Eye (tissue), 1 donor: ENCODE data around the gene CSNK1G3.
"Not testable (repeated sequence)": the region's sequence is repeated elsewhere in the genome, so short reads cannot be mapped to it uniquely, and the experiment has no call there.

ENCODE experiments used
- DNase-seq: peaks from one replicate; pipeline ENCODE4 v3.0.0-alpha.2; 2015

The CSNK1G3 gene

GRCh38 chr5:123561230-123561629 is 49.3 kb downstream of the CSNK1G3 start:
- DNase-seq, result no peak

DNA sequence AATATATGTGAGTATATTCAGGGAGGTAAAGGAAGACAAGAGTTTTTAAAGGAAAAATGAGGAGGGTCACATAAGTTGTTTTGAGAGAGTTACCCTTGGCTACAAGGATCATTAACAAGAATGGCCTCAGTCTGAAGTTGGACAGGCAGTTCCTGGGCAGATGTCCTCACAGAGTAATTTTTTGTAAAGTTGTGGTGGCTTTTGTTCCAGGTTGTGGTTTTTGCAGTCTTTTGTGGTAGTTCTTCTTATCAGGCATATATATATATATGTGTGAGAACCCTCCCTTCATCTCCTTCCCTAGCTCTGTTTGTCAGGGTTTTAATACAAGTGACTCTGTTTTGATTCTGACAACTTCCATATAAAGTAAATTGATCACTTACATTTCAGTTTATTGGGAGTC is 60.0 kb downstream of the CSNK1G3 start:
- DNase-seq, result no peak

DNA sequence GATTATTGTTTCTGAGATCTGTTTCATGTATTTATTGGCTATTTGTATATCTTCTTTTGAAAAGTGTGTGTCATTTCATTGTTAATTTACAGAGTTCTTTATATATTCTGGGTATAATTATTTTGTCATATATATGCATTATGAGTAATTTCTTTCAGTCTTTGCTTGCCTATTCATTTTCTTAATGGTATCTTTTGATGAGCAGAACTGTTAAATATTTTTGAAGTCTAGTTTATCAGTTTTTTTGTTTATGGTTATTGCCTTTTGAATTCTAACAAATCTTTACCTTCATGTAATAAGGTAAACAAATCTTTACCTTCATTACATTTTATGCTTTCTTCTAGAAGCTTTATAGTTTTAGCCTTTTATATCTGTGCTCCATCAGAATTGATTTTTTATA is 66.4 kb downstream of the CSNK1G3 start:
- DNase-seq, result no peak

DNA sequence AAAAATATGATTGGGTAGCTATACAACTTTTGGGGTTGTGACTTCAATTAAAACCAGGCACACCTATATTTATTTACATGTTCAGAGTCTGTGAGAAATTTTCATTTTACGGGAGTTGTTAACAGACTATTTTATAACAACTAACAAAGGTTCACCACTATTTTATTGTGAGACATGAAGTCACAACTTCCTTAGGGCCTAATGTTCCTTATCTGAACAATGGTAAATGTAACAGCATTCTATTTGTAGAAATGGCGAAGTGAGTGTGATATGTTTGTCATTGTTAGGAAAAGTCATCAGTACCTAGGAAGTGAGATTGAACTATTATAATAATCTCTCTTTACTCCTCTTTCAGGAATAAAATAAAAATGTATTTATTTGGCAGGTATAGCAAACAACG is 67.4 kb downstream of the CSNK1G3 start:
- DNase-seq, result no peak

- no peak for DNase-seq
Observed at GRCh38 chr5:123582550-123583285, 70.7 kb downstream of the CSNK1G3 start.

DNA sequence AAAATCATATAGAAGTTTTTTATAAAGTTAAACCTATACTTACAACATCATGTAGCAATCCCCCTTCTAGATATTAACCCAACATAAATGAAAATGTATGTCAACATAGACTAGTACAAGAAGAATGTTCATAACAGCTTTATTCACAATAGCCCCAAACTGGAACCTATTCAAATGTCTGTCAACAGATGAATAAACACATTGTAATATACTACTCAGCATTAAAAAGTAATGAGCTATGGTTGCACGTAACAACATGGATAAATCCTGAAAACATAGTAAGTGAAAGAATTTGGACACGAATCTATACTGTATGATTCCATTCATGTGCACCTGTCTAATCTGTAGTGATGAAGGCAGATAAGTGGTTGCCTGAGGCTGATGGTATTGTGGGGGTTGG is 73.9 kb downstream of the CSNK1G3 start:
- DNase-seq, result no peak

DNA sequence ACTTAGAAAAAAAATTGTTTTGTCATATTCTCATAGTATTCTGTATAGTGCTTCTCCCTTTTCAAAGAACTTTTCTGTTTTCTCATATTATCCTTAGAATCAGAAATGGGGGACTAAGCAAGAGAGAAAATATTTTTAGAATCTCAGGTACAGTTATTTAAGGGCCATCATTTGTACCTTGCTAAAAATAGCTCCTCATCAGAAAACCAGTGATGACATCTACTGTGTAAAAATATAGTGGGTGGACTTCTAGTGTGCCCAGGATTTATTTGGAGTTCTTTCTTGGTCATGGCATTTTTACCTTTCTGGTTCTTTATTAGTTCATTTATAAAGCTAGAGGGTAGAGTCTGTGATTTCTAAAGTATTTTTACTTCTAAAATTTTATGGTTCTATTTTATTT is 82.5 kb downstream of the CSNK1G3 start:
- DNase-seq, result no peak

DNA sequence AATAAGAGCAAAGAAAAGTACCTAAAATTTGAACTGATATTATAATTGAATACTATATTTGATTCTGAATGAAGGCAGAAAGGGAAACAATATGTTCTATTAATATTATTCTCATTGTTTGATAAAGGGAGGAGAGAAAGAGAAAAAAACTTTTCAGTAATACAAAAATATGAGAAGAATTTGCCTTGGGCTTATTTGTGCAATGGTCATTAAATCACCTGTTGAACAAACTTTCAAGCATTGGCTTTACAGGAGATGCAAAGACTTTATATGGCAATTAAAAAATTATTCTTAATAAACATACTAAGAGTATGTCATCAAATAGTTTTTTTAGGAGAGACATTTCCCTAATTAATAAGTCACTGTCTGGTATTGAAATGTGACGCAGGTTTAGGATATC is 85.0 kb downstream of the CSNK1G3 start:
- no peak for DNase-seq

DNA sequence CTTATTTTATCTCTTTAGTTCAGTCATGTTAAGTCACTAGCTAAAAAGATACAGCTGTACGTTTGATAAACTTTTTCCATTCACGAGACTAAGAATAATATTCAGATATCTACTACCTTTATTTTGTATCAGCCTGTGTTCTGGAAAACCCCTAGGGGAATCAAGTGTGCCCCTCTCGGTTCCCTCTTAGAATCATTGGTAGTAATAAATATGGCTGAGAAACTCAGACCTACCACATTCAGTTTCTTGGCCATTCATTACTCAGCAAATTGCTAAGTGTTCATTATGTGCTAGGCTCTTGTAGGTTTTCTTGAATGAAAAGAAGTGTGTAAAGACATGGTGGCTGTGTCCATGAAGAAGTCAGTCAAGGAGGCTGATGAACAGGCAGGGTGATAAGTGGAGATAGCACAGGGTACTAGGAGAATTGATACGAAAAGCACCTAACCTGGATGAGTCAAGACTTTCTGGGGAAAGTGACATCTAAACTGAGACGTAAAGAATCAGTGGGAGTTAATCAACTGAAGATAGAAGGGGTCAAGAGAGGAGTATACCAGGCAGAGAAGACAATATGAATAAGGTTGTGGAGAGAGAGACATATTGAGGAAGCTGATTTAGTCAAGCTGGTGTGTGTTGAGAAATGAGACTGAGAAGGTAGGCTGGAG is 86.2 kb downstream of the CSNK1G3 start:
- no peak for DNase-seq

DNA sequence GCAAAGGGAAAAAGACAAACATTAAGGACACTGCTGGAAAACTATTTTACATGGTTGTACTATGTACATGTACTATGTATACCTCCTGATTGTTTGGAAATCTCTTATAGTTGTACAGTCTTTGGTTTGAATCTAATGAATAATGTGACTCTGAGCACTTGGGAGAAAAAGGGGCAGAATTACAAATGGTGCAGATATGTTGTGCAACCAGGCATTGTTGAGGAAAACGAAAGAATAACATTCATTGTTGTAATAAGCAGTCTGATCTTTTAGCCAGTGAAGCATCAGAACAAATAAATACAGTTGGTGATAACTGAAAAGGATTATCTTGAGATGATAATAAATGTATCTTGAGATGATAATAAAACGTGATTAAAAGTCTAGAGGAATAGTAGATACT is 87.2 kb downstream of the CSNK1G3 start:
- no peak for DNase-seq

- no peak for DNase-seq
Observed at GRCh38 chr5:123601610-123602009, 89.6 kb downstream of the CSNK1G3 start.

DNA sequence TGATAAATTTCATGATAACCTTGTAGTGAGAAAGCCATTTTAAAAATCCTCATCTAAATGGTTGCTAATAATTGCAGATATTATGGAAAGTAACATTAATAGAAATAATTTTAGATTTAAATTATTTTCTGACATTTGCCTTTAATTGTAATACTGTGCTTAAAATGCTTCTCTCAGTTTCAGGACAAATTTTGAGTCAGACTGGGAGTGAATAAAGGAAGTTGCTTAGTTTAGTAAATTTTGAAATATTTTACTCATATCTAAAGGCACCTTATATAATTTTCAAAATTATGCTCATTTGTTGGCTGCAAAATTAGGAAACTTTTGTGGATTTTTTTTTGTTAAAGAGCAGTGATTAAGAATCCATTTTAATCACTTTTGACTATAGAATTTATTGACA is 93.8 kb downstream of the CSNK1G3 start:
- no peak for DNase-seq

GRCh38 chr5:123610209-123610608 is 98.2 kb downstream of the CSNK1G3 start:
- no peak for DNase-seq

GRCh38 chr5:123610665-123611405 is 98.9 kb downstream of the CSNK1G3 start:
- DNase-seq, result peak; percentile 86

DNA sequence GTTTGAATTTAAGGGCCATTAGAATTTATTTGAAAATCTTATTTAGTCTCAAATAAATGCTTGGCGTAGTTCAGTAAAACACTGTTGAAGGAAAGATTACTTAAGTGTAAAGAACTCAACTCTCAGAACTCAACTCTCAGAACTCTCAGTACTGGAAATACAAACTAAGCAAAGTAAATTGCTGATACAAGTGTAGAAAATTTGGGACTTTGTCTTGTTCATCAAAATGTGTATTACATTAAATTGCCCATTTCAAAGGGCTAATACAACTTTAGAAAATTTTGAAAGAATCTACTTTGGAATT is 99.4 kb downstream of the CSNK1G3 start:
- no peak for DNase-seq

GRCh38 chr5:123617561-123617960 is 105.6 kb downstream of the CSNK1G3 start:
- DNase-seq, result no peak

GRCh38 chr5:123626051-123626450 is 114.1 kb downstream of the CSNK1G3 start:
- no peak for DNase-seq

DNA sequence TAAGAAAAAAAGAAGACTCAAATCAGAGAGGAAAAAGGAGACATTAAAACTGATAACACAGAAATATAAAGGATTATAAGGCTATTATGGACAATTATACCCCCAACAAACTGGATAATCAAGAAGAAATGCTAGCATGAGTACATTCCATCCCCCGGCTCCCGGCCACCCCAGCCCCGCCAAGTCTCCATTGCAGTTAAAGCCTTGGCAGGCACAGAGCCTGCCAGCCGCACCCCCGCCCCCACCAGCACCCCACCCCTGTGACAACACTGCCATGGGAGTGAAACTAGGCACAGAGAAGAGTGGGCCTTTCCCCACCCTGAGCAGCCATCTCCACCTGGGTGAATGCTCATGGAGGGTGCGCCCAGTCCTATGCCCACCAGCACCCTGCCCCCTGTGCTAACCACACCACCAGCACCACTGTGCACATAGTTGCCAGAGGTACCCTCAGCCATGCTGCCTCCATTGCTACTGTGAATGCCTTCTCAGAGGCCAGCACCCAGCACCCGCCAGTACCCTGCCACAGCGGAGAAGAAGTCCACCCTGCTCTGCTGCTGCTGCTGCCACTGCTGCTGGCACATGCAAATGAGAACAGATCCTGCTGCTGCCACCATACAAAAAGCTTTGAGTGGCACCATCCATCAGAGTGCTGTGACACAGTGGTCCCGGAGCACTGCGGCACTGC is 117.0 kb downstream of the CSNK1G3 start:
- no peak for DNase-seq

GRCh38 chr5:123636006-123636405 is 124.0 kb downstream of the CSNK1G3 start:
- no peak for DNase-seq

- not testable (repeated sequence) for DNase-seq
Observed at GRCh38 chr5:123637028-123637427, 125.1 kb downstream of the CSNK1G3 start.

DNA sequence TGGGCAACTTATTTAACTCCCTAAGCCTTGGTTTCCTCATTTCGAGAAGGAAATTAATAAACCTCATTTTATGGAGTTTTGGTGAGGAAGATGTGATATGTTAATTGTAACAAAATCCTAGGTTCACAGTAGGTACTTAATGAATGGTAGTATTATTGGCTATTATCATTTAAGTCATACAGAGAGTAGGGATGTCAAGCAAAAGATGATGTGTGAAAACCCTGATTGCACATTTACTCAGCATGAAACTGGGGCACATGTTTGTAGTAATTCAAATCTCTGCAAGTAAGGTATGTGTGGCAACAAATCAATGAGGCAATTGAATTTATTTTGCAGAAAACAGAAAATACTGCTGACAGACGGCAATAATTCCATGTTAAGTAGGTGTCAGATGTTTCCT is 127.3 kb downstream of the CSNK1G3 start:
- no peak for DNase-seq

DNA sequence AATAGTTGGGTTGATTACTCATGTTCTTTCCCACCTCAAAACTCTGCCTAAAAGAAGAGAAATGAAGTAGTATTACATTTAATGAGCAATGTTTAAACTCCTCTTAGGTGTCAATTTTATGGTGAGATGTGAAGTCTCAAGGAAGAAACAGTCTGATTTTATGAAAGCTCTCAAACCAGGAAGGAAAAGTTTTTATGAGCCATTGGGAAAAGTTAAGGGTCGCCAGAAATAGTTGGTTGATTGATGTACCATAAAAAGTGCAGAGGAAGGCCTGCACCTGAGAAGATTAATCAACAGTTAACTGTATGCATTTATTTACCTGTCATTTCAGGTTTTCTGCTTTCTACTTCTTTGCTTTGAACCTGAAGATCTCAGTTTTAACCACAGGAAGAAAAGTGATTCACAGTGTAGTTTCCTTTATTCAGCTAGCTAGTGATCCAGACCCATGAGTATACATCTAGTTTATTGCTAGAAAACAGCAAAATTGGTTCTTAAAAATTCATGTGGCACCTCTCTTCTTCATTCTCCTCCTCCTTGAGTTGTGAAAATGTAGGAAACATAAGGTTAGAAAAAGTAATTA is 133.1 kb downstream of the CSNK1G3 start:
- no peak for DNase-seq

- no peak for DNase-seq
Observed at GRCh38 chr5:123647066-123647465, 135.1 kb downstream of the CSNK1G3 start.
